Esophagus muscularis mucosa (tissue), 4 donors: ENCODE results near the gene SCAF8. TPM values are rescaled to one million over a fixed set of nuclear protein-coding genes. Genes with fewer than 3 reads are reported as not detected.

ENCODE experiments used
- DNase-seq: peaks from one replicate; pipeline ENCODE4 v3.0.0-alpha.2; 2017; ENCODE audit errors: extremely low spot score
- H3K27ac ChIP-seq, 4 donors: fragments of 200-600 bp; sonication (generic); replicated peaks in 1 of 4; 1 replicate in 3 of 4; 2 replicates in 1 of 4; pipeline ENCODE4 v1.5.1; 2016 to 2019; ENCODE audit warnings: mild to moderate bottlenecking in 1 of 4
- H3K27me3 ChIP-seq, 4 donors: fragments of 200-600 bp; sonication (generic); one replicate each; pipeline versions ENCODE4 v1.5.1 to v1.6.0; 2016 to 2019
- H3K36me3 ChIP-seq, 4 donors: fragments of 200-600 bp; sonication (generic); one replicate each; pipeline ENCODE4 v1.5.1; 2016 to 2019
- H3K4me1 ChIP-seq, 4 donors: fragments of 200-600 bp; sonication (generic); one replicate each; pipeline ENCODE4 v1.5.1; 2016 to 2019
- H3K4me3 ChIP-seq, 4 donors: fragments of 200-600 bp; sonication (generic); 1 replicate in 2 of 4; 2 replicates in 2 of 4; pipeline ENCODE4 v1.5.1; 2016 to 2019; ENCODE audit warnings: mild to moderate bottlenecking in 4 of 4, moderate library complexity in 1 of 4
- H3K9me3 ChIP-seq, 4 donors: fragments of 200-600 bp; sonication (generic); 1 replicate in 3 of 4; 2 replicates in 1 of 4; pipeline ENCODE4 v1.5.1; 2016 to 2019
- EP300 ChIP-seq: sonication (generic); formaldehyde crosslinking; IDR thresholded peaks from one replicate; pipeline ENCODE4 v1.6.1; 2017; ENCODE audit warnings: antibody characterized with exemption
- POLR2A ChIP-seq: fragments of 450-650 bp; IDR thresholded peaks from one replicate; pipeline ENCODE4 v1.6.1; 2017; ENCODE audit warnings: antibody characterized with exemption, moderate library complexity, mild to moderate bottlenecking, low read depth
- POLR2AphosphoS5 ChIP-seq, 2 donors: sonication (generic); formaldehyde crosslinking; IDR thresholded peaks; one replicate each; pipeline ENCODE4 v1.6.1; 2017; ENCODE audit warnings: antibody characterized with exemption in 2 of 2
- WGBS: methylation state at CpG from one replicate; pipeline ENCODE4 v1.1.5; 2018; 5-methylcytosine and 5-hydroxymethylcytosine counted together
- intact Hi-C: fragments of 100-400 bp; cut with DNase I; formaldehyde crosslinking; loops from one replicate; pipeline ENCODE4 v1.15.1; 2023
- total RNA-seq, 4 donors: library from RNA; depleted of rRNA; stranded (reverse); fragments of >200 nt; gene quantifications; one replicate each; pipeline versions ENCODE4 v1.1.0 to v1.2.1, GENCODE V29; 2016
- TF ChIP-seq, protein P1 (sequence below), 3 experiments: fragments of 200-600 bp in 2 of 3; fragments of 450-650 bp in 1 of 3; sonication (generic) in 2 of 3; IDR thresholded peaks; one replicate each; pipeline ENCODE4 v1.5.1; 2017 to 2019; ENCODE audit warnings: antibody characterized with exemption in 3 of 3, mild to moderate bottlenecking in 2 of 3, moderate library complexity in 1 of 3

The SCAF8 gene, protein sequence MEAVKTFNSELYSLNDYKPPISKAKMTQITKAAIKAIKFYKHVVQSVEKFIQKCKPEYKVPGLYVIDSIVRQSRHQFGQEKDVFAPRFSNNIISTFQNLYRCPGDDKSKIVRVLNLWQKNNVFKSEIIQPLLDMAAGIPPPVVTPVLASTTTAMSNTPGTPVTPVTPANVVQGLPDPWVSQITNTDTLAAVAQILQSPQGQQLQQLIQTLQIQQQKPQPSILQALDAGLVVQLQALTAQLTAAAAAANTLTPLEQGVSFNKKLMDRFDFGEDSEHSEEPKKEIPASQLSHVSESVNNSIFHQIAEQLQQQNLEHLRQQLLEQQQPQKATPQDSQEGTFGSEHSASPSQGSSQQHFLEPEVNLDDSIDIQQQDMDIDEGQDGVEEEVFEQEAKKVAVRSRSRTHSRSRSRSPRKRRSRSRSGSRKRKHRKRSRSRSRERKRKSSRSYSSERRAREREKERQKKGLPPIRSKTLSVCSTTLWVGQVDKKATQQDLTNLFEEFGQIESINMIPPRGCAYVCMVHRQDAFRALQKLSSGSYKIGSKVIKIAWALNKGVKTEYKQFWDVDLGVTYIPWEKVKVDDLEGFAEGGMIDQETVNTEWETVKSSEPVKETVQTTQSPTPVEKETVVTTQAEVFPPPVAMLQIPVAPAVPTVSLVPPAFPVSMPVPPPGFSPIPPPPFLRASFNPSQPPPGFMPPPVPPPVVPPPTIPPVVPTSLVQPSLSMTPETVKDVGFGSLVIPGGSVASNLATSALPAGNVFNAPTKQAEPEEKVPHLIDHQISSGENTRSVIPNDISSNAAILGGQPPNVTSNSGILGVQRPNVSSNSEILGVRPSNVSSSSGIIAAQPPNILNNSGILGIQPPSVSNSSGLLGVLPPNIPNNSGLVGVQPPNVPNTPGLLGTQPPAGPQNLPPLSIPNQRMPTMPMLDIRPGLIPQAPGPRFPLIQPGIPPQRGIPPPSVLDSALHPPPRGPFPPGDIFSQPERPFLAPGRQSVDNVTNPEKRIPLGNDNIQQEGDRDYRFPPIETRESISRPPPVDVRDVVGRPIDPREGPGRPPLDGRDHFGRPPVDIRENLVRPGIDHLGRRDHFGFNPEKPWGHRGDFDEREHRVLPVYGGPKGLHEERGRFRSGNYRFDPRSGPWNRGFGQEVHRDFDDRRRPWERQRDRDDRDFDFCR (N-terminal part only)
- total RNA-seq: 10 to 100 TPM; 35.7 to 42.0 (median 38.8) TPM

DNA sequence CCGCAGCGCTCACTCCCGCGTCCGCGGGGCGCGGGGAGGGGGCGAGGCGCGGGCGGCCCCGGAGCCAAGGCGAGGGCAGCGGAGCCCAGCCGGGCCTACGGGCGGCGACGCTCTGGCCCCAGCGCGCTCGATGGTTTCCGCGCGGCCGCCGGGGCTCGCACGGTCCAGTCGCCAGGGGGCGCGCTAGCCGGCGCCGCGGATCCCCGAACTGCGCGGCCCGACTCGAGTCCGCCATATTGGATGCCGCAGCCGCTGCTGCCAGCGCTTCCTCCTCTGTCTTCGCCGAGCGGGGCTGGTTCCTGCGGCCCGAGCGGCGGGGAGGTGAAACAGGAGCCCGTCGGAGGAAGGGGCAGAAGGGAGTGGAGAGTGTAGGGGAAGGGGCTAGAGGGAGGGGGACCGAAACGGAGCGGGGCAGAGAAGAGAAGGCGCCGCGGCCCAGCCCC is at the start of gene SCAF8:
SCAF8 (plus strand) TSS at position 234 of the 443 bp plus-strand sequence. CDS start 485 bp downstream, outside the sequence.
- Histone ChIP-seq H3K4me3 (peak within 1 kb of the TSS; percentile 84 to 97 (median 86)), H3K4me1 (peaks cover 47 to 52% (median 51%) of the 10 kb centered on the region in 4 donors), H3K36me3 (no peaks in the 10 kb centered on the region), H3K9me3 (no peaks in the 10 kb centered on the region), H3K27ac (peak within 1 kb of the TSS; percentile 95 to 99 (median 99)), H3K27me3 (no peaks in the 10 kb centered on the region)
- intact Hi-C loops: loop anchor here (2.0 to 5.0 kb wide), 2 partner anchors 56 to 72 kb away; no protein-coding TSS in a partner anchor
- 0% methylated on average over 9 of the region's 61 CpGs for WGBS
- TF ChIP-seq POLR2A: no peak
- peak; percentile 43 to 66 for TF ChIP-seq POLR2AphosphoS5 (IDR thresholded peaks at IDR 0.05)
- TF ChIP-seq EP300: no peak
- TF ChIP-seq, protein P1, sequence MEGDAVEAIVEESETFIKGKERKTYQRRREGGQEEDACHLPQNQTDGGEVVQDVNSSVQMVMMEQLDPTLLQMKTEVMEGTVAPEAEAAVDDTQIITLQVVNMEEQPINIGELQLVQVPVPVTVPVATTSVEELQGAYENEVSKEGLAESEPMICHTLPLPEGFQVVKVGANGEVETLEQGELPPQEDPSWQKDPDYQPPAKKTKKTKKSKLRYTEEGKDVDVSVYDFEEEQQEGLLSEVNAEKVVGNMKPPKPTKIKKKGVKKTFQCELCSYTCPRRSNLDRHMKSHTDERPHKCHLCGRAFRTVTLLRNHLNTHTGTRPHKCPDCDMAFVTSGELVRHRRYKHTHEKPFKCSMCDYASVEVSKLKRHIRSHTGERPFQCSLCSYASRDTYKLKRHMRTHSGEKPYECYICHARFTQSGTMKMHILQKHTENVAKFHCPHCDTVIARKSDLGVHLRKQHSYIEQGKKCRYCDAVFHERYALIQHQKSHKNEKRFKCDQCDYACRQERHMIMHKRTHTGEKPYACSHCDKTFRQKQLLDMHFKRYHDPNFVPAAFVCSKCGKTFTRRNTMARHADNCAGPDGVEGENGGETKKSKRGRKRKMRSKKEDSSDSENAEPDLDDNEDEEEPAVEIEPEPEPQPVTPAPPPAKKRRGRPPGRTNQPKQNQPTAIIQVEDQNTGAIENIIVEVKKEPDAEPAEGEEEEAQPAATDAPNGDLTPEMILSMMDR (IDR thresholded peaks at IDR 0.05): peak; percentile 75 to 83 (median 77)
- DNase-seq: peak; percentile 93

DNA sequence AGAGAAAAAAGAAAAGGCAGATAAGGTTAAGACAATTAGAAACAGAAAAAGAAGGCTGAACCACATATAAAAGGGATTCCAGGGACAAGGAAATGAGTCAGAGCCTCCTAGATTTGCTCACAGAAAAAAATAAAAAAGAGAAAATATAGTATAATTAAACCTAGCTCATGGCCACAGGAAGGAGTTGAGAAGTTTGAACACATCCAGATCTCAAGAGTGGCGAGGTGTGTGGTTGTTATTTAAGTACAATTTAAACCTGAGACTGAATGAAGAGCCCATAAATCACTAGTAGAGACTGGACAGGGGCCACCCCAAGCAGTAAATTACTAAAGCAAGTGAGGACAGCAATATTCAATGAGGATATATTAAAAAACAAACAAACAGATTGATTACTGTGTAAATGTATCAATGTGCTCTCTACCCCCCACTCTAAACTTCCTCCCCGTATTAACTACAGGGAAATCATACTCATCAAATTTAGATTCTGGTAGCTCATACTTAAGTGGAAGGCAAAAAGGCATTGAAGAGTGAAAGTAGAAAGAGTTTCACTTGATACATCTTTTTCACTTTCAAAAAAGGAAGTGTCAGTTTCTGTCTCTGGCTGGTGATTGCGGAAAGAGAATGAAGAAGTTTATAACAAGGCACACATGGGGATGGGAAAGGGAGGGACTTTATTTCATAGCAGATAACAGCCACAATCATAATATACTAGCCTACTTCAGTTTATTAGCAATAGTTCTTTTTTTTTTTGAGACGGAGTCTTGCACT is 49.3 kb upstream of the SCAF8 start:
- WGBS: 49% methylated on average over 4 of the region's 4 CpGs
- Histone ChIP-seq H3K9me3 (no peaks in the 10 kb centered on the region), H3K27me3 (no peaks in the 10 kb centered on the region), H3K36me3 (no peaks in the 10 kb centered on the region), H3K4me3 (no peak overlapping the region), H3K27ac (no peak overlapping the region), H3K4me1 (peaks cover 0 to 5% (median 0%) of the 10 kb centered on the region in 4 donors)
- intact Hi-C loops: no loop called here
- TF ChIP-seq EP300 (no peak), POLR2A (no peak), POLR2AphosphoS5 (IDR thresholded peaks at IDR 0.05) (no peak)
- TF ChIP-seq, protein P1 (IDR thresholded peaks at IDR 0.05): no peak
- no peak for DNase-seq

DNA sequence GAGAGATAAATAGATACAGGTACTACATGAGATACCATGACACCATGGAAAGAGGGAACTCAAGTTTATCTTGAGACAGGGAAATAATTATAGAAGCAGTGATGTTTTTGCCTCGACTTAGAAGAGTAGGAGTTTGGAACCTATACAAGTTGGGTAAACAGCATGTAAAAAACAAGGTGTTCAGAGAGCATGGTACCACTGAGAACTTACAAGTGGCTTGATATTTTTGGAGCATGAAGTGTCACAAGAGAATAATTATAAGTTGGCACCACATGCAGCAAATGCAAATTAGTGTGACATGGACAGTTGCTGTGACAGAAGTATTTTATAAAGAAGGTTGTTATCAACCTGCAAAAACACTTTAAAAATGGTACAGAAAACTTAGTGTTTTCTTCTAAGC is 47.1 kb upstream of the SCAF8 start:
- no peaks in the 10 kb centered on the region for H3K9me3 ChIP-seq
- intact Hi-C loops: no loop called here
- H3K36me3 ChIP-seq: no peaks in the 10 kb centered on the region
- no peak overlapping the region for H3K4me3 ChIP-seq
- 93% methylated on average over 1 of the region's 1 CpG for WGBS
- DNase-seq: no peak
- TF ChIP-seq POLR2A: no peak
- TF ChIP-seq, protein P1 (IDR thresholded peaks at IDR 0.05): no peak
- H3K4me1 ChIP-seq: peaks cover 0 to 10% (median 2%) of the 10 kb centered on the region in 4 donors
- H3K27me3 ChIP-seq: no peaks in the 10 kb centered on the region
- H3K27ac ChIP-seq: no peak overlapping the region
